GM21723 (cell line): ENCODE data around the gene USH2A.
A peak's percentile ranks its signal among the peaks of the same experiment; 100 is the strongest.
"Not testable (repeated sequence)": the region's sequence is repeated elsewhere in the genome, so short reads cannot be mapped to it uniquely, and the experiment has no call there.

Experiments used
- ATAC-seq: cut with Tn5 transposase; IDR thresholded peaks from one replicate; pipeline ENCODE4 v1.9.1; 2021; ENCODE audit warnings: mild to moderate bottlenecking, moderate library complexity; ENCODE audit not compliant: unreplicated experiment

Gene USH2A

GRCh38 chr1:216055004-216055403 lies 368.2 kb downstream of the USH2A start:
- no peak for ATAC-seq

- no peak for ATAC-seq
Observed at GRCh38 chr1:216054600-216054999, 368.6 kb downstream of the USH2A start.

- ATAC-seq, result no peak
Observed at GRCh38 chr1:216051071-216051470, 372.2 kb downstream of the USH2A start.

GRCh38 chr1:216049741-216050430 lies 373.4 kb downstream of the USH2A start:
- no peak for ATAC-seq

GRCh38 chr1:216047811-216048572 lies 375.3 kb downstream of the USH2A start:
- ATAC-seq, result no peak

- no peak for ATAC-seq
Observed at GRCh38 chr1:216046336-216046735, 376.9 kb downstream of the USH2A start.

- no peak for ATAC-seq
Observed at GRCh38 chr1:216045400-216045799, 377.8 kb downstream of the USH2A start.

GRCh38 chr1:216044538-216044937 lies 378.7 kb downstream of the USH2A start:
- no peak for ATAC-seq

GRCh38 chr1:216034506-216034905 lies 388.7 kb downstream of the USH2A start:
- no peak for ATAC-seq

GRCh38 chr1:216032961-216033614 lies 390.2 kb downstream of the USH2A start:
- ATAC-seq, result no peak

- ATAC-seq, result no peak
Observed at GRCh38 chr1:216032284-216032683, 391.0 kb downstream of the USH2A start.

- ATAC-seq, result no peak
Observed at GRCh38 chr1:216028631-216029030, 394.6 kb downstream of the USH2A start.

GRCh38 chr1:216024546-216024945 lies 398.7 kb downstream of the USH2A start:
- no peak for ATAC-seq

- ATAC-seq, result no peak
Observed at GRCh38 chr1:216020743-216021345, 402.4 kb downstream of the USH2A start.

- no peak for ATAC-seq
Observed at GRCh38 chr1:216015116-216015515, 408.1 kb downstream of the USH2A start.

GRCh38 chr1:216014086-216014485 lies 409.2 kb downstream of the USH2A start:
- ATAC-seq, result no peak

GRCh38 chr1:216009456-216009855 lies 413.8 kb downstream of the USH2A start:
- ATAC-seq, result not testable (repeated sequence)

- peak; percentile 99 for ATAC-seq
Observed at GRCh38 chr1:216005916-216006315, 417.3 kb downstream of the USH2A start.

- ATAC-seq, result no peak
Observed at GRCh38 chr1:215992620-215993019, 430.6 kb downstream of the USH2A start.

GRCh38 chr1:215987092-215987875 lies 436.0 kb downstream of the USH2A start:
- ATAC-seq, result no peak

- no peak for ATAC-seq
Observed at GRCh38 chr1:215986401-215986800, 436.8 kb downstream of the USH2A start.
